T-helper 17 cell (primary cell): ENCODE measurements around the gene MTOR. TPM values are rescaled to one million over a fixed set of nuclear protein-coding genes. Genes with fewer than 3 reads are reported as not detected.
A peak's percentile ranks its signal among the peaks of the same experiment; 100 is the strongest.

Experiments used
- ATAC-seq: fragments of 150-1000 bp; cut with Tn5 transposase; 2 replicates; pipeline ENCODE4 v1.10.0; 2021; ENCODE audit warnings: mild to moderate bottlenecking, moderate library complexity
- DNase-seq, 3 donors: peaks; one replicate each; pipeline versions ENCODE4 v3.0.0 to v3.0.0-alpha.2; 2020 to 2021
- H3K9me3 ChIP-seq: one replicate; pipeline ENCODE4 v1.7.0; 2013; ENCODE audit warnings: low read length, mild to moderate bottlenecking; ENCODE audit not compliant: control insufficient read depth, poor library complexity, severe bottlenecking
- H3K27ac Mint-ChIP-seq: one replicate; pipeline ENCODE4 v1.8.0; 2022; ENCODE audit warnings: mild to moderate bottlenecking, moderate library complexity, mixed read lengths
- H3K27me3 Mint-ChIP-seq: one replicate; pipeline ENCODE4 v1.8.0; 2022; ENCODE audit warnings: mixed read lengths
- H3K36me3 Mint-ChIP-seq: one replicate; pipeline ENCODE4 v1.8.0; 2022; ENCODE audit warnings: low read depth, mixed read lengths
- H3K4me1 Mint-ChIP-seq: one replicate; pipeline ENCODE4 v1.8.0; 2022; ENCODE audit warnings: mild to moderate bottlenecking, mixed read lengths
- H3K4me3 Mint-ChIP-seq: one replicate; pipeline ENCODE4 v1.8.0; 2022; ENCODE audit warnings: mild to moderate bottlenecking, moderate library complexity, mixed read lengths
- total RNA-seq, 4 donors: library from RNA in 2 of 4; stranded (reverse) in 2 of 4; gene quantifications; one replicate each; pipeline ENCODE4 v1.2.3 and lab custom pipeline; 2022 to 2026

MTOR gene
- total RNA-seq, 2 donors from 2014 or later = 47.3 to 50.0 TPM

GRCh38 chr1:11227106-11228077, 35.0 kb downstream of the MTOR start:
- Mint-ChIP-seq H3K4me1 (peaks cover 13% of the 10 kb centered on the region), H3K27me3 (no peaks in the 10 kb centered on the region), H3K4me3 (no peak overlapping the region), H3K27ac (no peak overlapping the region), H3K36me3 (peaks cover 14% of the 10 kb centered on the region)
- no peaks in the 10 kb centered on the region for H3K9me3 ChIP-seq
- DNase-seq = no peak
- peak; percentile 39 for ATAC-seq

GRCh38 chr1:11216074-11216473, 46.3 kb downstream of the MTOR start:
- ATAC-seq (no peak), DNase-seq (no peak)
- H3K4me3 Mint-ChIP-seq = no peak overlapping the region
- peaks cover 12% of the 10 kb centered on the region for H3K36me3 Mint-ChIP-seq
- no peak overlapping the region for H3K27ac Mint-ChIP-seq
- H3K27me3 Mint-ChIP-seq = no peaks in the 10 kb centered on the region
- H3K9me3 ChIP-seq = no peaks in the 10 kb centered on the region
- peaks cover 8% of the 10 kb centered on the region for H3K4me1 Mint-ChIP-seq

- Mint-ChIP-seq H3K27ac (no peak overlapping the region), H3K36me3 (peaks cover 12% of the 10 kb centered on the region), H3K27me3 (no peaks in the 10 kb centered on the region), H3K4me1 (peaks cover 8% of the 10 kb centered on the region), H3K4me3 (no peak overlapping the region)
- ATAC-seq (no peak), DNase-seq (no peak)
- H3K9me3 ChIP-seq = no peaks in the 10 kb centered on the region
These were observed 46.9 kb downstream of the MTOR start for GRCh38 chr1:11215381-11216005.

DNA sequence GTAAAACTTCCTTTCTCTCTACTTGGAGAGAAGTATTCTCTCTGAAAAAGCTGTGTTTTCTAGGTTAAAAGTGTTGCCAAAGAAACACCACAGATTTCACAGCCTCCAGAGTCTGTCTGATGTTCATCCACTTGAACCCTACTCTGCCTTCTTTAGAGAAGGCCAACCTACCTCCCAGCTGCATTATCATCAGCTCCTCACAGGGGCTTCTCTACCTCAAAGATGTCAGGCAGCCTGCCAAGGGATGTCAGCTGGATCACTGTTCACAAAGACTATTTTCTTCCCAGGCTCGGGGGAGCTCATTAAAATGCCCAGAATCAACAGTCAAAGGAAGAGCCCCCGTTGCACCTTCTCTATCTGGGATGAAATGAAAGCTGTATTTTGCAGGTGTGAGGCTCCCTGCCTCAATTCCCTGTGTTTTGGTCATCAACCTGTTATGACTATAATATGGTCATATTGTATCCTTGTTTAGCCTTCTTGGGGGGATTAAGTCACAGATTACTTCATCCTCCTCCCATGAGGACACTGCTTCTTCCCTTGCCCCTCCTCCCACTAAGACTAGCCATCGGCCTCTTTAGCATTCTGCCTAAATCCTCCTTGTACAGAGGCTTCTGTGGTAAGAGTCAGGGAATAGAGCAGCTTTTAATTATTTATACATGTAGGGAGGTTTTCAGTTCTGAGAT, 47.5 kb downstream of the MTOR start:
- no peaks in the 10 kb centered on the region for H3K9me3 ChIP-seq
- Mint-ChIP-seq H3K4me3 (no peak overlapping the region), H3K4me1 (peaks cover 8% of the 10 kb centered on the region), H3K36me3 (peaks cover 12% of the 10 kb centered on the region), H3K27me3 (no peaks in the 10 kb centered on the region), H3K27ac (no peak overlapping the region)
- ATAC-seq (no peak), DNase-seq (no peak)

- DNase-seq = no peak
- no peak for ATAC-seq
- Mint-ChIP-seq H3K27ac (no peak overlapping the region), H3K36me3 (peaks cover 12% of the 10 kb centered on the region), H3K4me3 (no peak overlapping the region), H3K27me3 (no peaks in the 10 kb centered on the region), H3K4me1 (peaks cover 8% of the 10 kb centered on the region)
- H3K9me3 ChIP-seq = no peaks in the 10 kb centered on the region
These were observed 50.3 kb downstream of the MTOR start for GRCh38 chr1:11211925-11212587.

DNA sequence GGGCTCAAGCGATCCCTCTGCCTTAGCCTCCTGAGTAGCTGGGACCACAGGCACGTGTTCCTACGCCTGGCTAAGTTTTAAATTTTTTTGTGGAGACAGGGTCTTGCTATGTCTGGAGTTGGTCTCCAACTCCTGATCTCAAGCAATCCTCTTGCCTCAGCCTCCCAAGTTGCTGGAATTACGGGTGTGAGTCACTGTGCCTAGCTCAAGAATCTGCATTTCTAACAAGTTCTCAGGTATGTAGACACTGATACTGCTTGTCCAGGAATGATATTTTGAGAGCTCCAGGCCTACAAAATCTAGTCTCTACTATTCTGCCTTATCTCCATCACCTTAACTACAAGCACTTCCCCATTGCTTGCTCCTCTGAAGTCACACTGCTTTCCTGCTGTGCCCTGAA, 50.9 kb downstream of the MTOR start:
- no peak overlapping the region for H3K27ac Mint-ChIP-seq
- peaks cover 12% of the 10 kb centered on the region for H3K36me3 Mint-ChIP-seq
- no peak overlapping the region for H3K4me3 Mint-ChIP-seq
- H3K9me3 ChIP-seq = no peaks in the 10 kb centered on the region
- no peak for ATAC-seq
- H3K4me1 Mint-ChIP-seq = peaks cover 8% of the 10 kb centered on the region
- no peaks in the 10 kb centered on the region for H3K27me3 Mint-ChIP-seq
- DNase-seq = no peak

DNA sequence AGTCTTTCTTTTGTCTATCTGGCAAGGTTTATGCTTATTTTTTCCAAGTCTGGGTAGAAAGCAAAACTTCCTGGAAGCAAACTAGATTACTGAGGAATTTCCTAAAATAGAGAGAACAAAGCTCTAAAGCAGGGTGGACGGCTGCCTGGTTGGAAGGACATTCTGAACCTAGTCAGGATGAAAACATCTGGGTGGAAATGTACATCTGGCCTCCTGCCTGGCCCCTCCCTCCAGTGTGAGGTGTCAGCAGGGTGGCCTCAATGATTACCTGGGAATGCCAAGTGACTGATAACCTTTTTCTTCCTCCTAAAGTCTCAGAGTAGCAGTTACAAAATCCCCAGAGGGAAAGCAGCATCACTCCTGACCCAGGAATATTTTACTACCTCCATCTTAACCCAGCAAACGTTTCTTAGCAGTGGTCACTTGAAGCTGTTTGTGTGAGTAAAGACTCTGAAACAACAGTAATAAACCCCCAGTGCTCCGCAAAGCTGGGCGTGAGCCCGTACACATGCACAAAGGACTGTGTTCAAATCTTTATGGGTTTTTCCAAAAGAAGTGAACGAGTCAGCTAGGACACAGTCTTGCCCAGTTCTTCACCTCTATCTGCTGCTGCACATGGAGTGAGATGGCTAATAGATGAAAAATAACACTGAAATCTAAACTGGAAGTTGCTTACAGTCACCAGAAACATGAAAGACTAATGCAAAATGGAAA, 54.3 kb downstream of the MTOR start:
- no peak overlapping the region for H3K27ac Mint-ChIP-seq
- no peaks in the 10 kb centered on the region for H3K27me3 Mint-ChIP-seq
- H3K9me3 ChIP-seq = no peaks in the 10 kb centered on the region
- no peak for ATAC-seq
- H3K36me3 Mint-ChIP-seq = peaks cover 13% of the 10 kb centered on the region
- H3K4me1 Mint-ChIP-seq = peaks cover 5% of the 10 kb centered on the region
- H3K4me3 Mint-ChIP-seq = no peak overlapping the region
- no peak for DNase-seq

DNA sequence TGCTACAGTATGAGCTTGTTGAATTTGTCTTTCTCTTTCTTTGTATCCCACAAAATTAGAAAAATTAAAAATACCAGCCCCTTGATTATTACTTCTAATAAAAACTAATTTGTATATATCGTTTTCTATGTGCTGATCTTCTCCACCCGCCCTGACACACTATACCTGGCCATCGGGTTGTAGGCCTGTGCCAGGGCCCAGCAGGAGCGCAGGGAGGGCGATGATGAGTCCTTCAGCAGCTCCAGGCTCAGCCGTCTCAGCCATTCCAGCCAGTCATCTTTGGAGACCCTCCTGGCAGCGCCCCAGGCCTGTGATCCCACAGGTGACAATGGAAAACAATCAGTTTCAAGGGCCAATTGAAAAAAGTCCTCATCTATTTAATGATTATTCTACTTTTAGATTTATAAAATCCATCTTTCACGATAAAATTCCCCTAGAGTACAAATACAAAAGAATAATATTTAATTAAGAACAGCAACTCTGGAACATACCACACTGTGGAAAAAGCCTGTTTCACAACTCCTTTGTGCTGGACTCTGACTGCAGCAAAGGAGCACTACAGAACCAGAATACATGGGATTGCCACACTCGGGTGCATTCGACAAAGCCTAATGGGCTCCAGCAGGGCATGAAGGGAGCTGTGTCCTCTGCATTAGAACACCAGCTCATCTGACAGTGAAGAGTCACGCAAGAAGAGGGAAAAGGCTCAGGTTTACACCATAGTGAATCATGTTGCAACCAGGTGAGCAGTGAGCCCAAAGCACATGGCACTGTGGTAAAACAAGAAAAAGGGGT, 57.8 kb downstream of the MTOR start:
- DNase-seq (no peak), ATAC-seq (no peak)
- H3K36me3 Mint-ChIP-seq = peaks cover 7% of the 10 kb centered on the region
- H3K27me3 Mint-ChIP-seq = no peaks in the 10 kb centered on the region
- peak overlapping the region; percentile 32 for H3K27ac Mint-ChIP-seq
- peaks cover 2% of the 10 kb centered on the region for H3K4me1 Mint-ChIP-seq
- H3K9me3 ChIP-seq = no peaks in the 10 kb centered on the region
- H3K4me3 Mint-ChIP-seq = no peak overlapping the region

DNA sequence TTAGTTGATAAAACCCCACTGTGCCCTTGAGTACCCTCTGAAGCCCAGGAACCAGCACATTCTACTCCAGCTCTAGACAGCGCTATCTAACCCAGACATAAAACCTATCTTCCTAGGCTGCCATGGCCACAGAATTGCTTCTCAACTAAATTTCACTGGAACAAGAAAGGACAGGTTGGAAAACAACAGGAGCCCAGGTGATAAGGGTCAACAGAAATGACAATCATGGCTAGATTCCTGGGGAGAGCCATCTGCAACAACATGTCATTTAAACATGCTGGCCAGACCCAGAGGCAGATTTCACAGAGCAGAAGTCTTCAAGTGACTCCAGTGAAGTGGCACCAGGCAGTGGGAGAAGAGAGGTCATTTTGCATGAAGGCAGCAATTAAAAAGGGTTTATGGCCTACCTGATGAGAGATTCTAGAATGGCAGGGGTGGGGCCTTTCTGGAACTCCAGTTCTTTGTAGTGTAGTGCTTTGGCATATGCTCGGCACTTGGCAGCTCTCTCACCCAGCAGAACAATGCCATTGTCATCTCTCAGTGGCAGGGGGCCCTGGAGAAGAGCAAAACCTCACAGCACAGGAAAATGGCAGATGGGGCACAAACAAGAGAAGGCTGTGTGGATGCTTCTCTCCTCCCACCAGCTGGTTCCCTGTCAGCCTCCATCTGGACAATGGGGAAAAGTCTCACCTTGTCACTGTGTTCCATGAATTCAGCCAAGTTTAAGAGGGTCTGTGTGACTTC, 63.3 kb downstream of the MTOR start:
- ATAC-seq = no peak
- H3K36me3 Mint-ChIP-seq = peaks cover 9% of the 10 kb centered on the region
- H3K9me3 ChIP-seq = no peaks in the 10 kb centered on the region
- H3K4me3 Mint-ChIP-seq = no peak overlapping the region
- no peak for DNase-seq
- peak overlapping the region; percentile 14 for H3K27ac Mint-ChIP-seq
- H3K4me1 Mint-ChIP-seq = peaks cover 5% of the 10 kb centered on the region
- H3K27me3 Mint-ChIP-seq = no peaks in the 10 kb centered on the region

DNA sequence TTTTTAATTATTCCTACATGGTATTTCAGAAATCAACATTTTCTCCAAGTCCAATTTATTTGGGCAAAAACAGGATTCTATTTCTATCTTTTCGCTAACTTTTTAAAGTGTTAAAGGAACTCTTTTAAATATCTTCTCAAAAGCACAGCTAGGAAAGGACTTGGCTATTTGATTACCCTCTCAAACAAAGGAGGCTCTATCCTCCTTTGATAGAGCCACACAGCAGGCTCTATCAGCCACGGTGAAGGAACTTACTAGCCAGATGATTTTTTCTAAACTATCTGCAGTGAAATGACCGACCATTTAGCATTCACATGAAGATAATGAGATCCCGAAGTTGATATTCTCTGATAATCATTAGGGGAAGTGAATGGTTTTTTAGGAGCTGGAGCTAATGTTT, 64.1 kb downstream of the MTOR start:
- ATAC-seq (no peak), DNase-seq (no peak)
- H3K4me3 Mint-ChIP-seq = no peak overlapping the region
- peaks cover 5% of the 10 kb centered on the region for H3K4me1 Mint-ChIP-seq
- H3K36me3 Mint-ChIP-seq = peaks cover 5% of the 10 kb centered on the region
- H3K27ac Mint-ChIP-seq = peak overlapping the region; percentile 14
- no peaks in the 10 kb centered on the region for H3K9me3 ChIP-seq
- no peaks in the 10 kb centered on the region for H3K27me3 Mint-ChIP-seq

DNA sequence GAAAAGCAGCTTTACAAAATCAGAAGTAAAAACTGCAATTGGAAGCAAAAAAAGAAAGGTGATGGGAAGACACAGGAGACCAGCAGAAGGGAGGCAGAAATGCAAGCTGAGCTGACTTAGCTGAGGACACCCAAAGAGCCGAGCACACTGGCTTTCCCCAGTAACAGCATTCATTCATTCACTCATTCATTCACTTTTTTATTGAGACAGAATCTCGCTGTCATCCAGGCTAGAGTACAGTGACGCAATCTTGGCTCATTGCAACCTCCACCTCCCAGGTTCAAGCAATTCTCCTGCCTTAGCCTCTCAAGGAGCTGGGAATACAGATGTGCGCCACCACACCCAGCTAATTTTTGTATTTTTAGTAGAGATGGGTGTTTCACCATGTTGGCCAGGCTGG, 65.0 kb downstream of the MTOR start:
- H3K9me3 ChIP-seq = no peaks in the 10 kb centered on the region
- ATAC-seq (no peak), DNase-seq (no peak)
- peaks cover 5% of the 10 kb centered on the region for H3K4me1 Mint-ChIP-seq
- H3K27ac Mint-ChIP-seq = no peak overlapping the region
- no peaks in the 10 kb centered on the region for H3K27me3 Mint-ChIP-seq
- H3K36me3 Mint-ChIP-seq = peaks cover 5% of the 10 kb centered on the region
- H3K4me3 Mint-ChIP-seq = no peak overlapping the region
